BLaER1 (cell line): ENCODE results near the gene TMPRSS4.

Source experiments
- H3K27ac ChIP-seq: shearing (Covaris generic); formaldehyde crosslinking; 2 replicates; pipeline ENCODE4 v1.8.1; 2022
- H3K27me3 ChIP-seq: shearing (Covaris generic); formaldehyde crosslinking; 2 replicates; pipeline ENCODE4 v1.8.1; 2022
- H3K36me3 ChIP-seq: shearing (Covaris generic); formaldehyde crosslinking; 2 replicates; pipeline ENCODE4 v1.8.1; 2022
- H3K4me1 ChIP-seq: shearing (Covaris generic); formaldehyde crosslinking; 2 replicates; pipeline ENCODE4 v1.8.1; 2022
- H3K4me2 ChIP-seq: shearing (Covaris generic); formaldehyde crosslinking; 2 replicates; pipeline ENCODE4 v1.8.1; 2022
- H3K4me3 ChIP-seq: shearing (Covaris generic); formaldehyde crosslinking; 2 replicates; pipeline ENCODE4 v1.8.1; 2022
- H3K9ac ChIP-seq: shearing (Covaris generic); formaldehyde crosslinking; 2 replicates; pipeline ENCODE4 v1.8.1; 2022
- H3K9me3 ChIP-seq: shearing (Covaris generic); formaldehyde crosslinking; 2 replicates; pipeline ENCODE4 v1.8.1; 2022
- H4K20me1 ChIP-seq: shearing (Covaris generic); formaldehyde crosslinking; 2 replicates; pipeline ENCODE4 v1.8.1; 2022
- Cebpa-rat ChIP-seq: shearing (Covaris generic); IDR thresholded peaks from 2 replicates; pipeline ENCODE4 v1.8.1; 2022

The TMPRSS4 gene

GRCh38 chr11:118117790-118118601 lies 41.1 kb downstream of the TMPRSS4 start:
- no peaks in the 10 kb centered on the region for H3K27me3 ChIP-seq
- no peak for TF ChIP-seq Cebpa-rat
- peak overlapping the region; percentile 85 for H3K4me2 ChIP-seq

DNA sequence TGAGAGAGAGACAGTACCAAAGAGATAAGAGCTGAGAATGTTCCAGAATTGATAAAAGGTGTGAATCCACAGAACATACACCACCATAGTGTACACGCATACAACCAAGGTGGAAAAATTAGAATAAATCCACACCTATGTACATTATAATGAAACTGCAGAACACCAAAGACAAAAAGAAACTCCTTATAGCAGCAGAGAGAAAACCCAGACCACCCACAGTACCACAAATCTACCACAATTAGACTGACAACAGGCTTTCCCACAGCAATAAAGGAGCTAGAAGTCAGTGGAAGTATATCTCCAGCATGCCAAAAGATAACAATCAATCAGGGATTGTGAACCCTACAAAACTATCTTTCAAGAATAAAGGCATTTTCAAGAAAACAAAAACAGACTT lies 43.9 kb downstream of the TMPRSS4 start:
- Histone ChIP-seq H3K27me3 (no peaks in the 10 kb centered on the region), H3K4me2 (no peak overlapping the region), H3K9me3 (0 out of 2 replicates have a peak, but pooled peaks cover 9% of the 10 kb centered on the region), H3K27ac (no peak overlapping the region), H3K4me1 (peaks cover 37% of the 10 kb centered on the region), H3K9ac (no peak overlapping the region), H4K20me1 (no peaks in the 10 kb centered on the region), H3K4me3 (no peak overlapping the region), H3K36me3 (no peaks in the 10 kb centered on the region)
- TF ChIP-seq Cebpa-rat, result no peak

More at GRCh38 chr11:118117790-118118601, 41.1 kb downstream of the TMPRSS4 start:
- Histone ChIP-seq H3K36me3 (no peaks in the 10 kb centered on the region), H3K9me3 (0 out of 2 replicates have a peak, but pooled peaks cover 9% of the 10 kb centered on the region), H3K9ac (peak overlapping the region; percentile 51; the same call in 1 of the 2 replicates), H3K4me3 (no peak overlapping the region), H3K27ac (peak overlapping the region; percentile 48; the same call in 1 of the 2 replicates), H4K20me1 (no peaks in the 10 kb centered on the region), H3K4me1 (peaks cover 26% of the 10 kb centered on the region)

DNA sequence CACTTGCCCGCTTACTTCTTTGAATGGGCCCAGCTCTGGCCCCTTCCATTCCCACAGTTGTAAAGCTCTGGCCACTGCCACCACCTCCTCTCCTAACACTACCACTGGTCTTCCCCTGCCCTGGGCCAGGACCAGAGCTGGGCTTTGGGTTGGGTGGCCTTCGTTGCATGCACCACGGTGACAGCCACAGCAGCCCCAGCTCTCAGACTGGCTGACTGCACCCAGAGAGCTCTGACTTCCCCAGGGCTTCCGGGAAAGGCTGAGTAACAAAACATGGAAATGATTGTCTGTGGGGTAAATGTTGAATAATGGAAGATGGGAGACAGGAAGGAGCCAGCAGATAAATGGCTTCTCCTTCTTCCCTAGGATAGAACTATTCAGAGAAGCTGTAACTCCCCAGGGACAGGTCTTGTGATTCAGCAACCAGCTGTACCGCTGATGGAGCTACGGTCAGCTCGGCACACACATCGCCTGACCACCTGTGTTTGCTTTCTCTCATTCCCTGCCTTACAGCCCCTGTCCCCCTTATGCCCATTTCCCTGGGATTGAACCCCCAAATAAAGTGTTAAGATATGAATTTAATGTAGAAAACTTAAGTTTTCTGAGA lies 48.2 kb downstream of the TMPRSS4 start:
- H3K27me3 ChIP-seq, result no peaks in the 10 kb centered on the region
- H3K4me3 ChIP-seq, result no peak overlapping the region
- peak overlapping the region; percentile 48 for H3K4me2 ChIP-seq
- 0 out of 2 replicates have a peak, but pooled peaks cover 9% of the 10 kb centered on the region for H3K9me3 ChIP-seq
- H3K9ac ChIP-seq, result no peak overlapping the region
- H3K27ac ChIP-seq, result no peak overlapping the region
- TF ChIP-seq Cebpa-rat, result no peak
- H3K36me3 ChIP-seq, result no peaks in the 10 kb centered on the region
- no peaks in the 10 kb centered on the region for H4K20me1 ChIP-seq
- peaks cover 11% of the 10 kb centered on the region for H3K4me1 ChIP-seq

DNA sequence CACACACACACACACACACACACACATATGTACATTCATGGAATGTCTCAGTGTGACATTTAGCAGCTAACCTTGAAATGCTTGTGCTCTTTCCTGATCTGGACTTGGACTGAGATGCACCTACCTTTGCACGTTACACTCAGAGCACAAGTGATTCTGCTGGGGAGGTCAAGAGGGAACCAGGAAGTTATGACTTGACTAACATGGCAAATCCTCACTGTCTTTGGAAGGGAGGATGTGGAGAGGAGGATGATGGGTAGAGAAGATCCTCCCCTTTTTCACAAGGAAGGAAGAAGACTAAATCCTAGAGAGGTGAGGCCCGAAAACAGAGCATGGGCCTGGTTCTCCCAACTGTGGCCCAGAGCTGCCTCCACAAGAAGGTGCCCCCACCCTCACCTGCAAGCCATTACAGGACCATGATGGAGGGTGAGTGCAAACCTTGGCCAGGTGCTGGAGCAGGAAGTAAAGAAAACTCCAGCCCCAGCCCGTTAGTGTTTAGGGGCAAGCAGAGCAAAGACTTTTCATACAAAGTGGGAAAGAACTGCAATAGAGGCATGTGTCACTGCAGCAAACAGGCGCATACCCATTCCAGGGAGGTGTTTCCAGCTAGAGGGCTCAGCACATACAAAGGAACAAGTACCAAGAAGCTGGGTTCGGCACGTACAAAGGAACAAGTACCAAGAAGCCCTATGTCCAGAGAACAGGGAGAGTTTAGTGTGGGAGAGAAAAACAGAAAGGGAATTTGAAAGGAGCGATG lies 49.4 kb downstream of the TMPRSS4 start:
- H3K4me2 ChIP-seq, result no peak overlapping the region

GRCh38 chr11:118128310-118128709 lies 51.4 kb downstream of the TMPRSS4 start:
- Histone ChIP-seq H4K20me1 (no peaks in the 10 kb centered on the region), H3K4me1 (peaks cover 11% of the 10 kb centered on the region), H3K27me3 (no peaks in the 10 kb centered on the region), H3K9ac (no peak overlapping the region), H3K4me2 (no peak overlapping the region), H3K4me3 (no peak overlapping the region), H3K27ac (no peak overlapping the region), H3K36me3 (no peaks in the 10 kb centered on the region), H3K9me3 (no peaks in the 10 kb centered on the region)
- no peak for TF ChIP-seq Cebpa-rat

More for the DNA sequence above, 49.4 kb downstream of the TMPRSS4 start:
- no peak overlapping the region for H3K4me3 ChIP-seq
- H3K27ac ChIP-seq, result no peak overlapping the region
- no peaks in the 10 kb centered on the region for H4K20me1 ChIP-seq
- H3K4me1 ChIP-seq, result peaks cover 11% of the 10 kb centered on the region
- H3K9ac ChIP-seq, result no peak overlapping the region
- H3K9me3 ChIP-seq, result 0 out of 2 replicates have a peak, but pooled peaks cover 1% of the 10 kb centered on the region
- no peaks in the 10 kb centered on the region for H3K36me3 ChIP-seq
- no peaks in the 10 kb centered on the region for H3K27me3 ChIP-seq
- no peak for TF ChIP-seq Cebpa-rat

DNA sequence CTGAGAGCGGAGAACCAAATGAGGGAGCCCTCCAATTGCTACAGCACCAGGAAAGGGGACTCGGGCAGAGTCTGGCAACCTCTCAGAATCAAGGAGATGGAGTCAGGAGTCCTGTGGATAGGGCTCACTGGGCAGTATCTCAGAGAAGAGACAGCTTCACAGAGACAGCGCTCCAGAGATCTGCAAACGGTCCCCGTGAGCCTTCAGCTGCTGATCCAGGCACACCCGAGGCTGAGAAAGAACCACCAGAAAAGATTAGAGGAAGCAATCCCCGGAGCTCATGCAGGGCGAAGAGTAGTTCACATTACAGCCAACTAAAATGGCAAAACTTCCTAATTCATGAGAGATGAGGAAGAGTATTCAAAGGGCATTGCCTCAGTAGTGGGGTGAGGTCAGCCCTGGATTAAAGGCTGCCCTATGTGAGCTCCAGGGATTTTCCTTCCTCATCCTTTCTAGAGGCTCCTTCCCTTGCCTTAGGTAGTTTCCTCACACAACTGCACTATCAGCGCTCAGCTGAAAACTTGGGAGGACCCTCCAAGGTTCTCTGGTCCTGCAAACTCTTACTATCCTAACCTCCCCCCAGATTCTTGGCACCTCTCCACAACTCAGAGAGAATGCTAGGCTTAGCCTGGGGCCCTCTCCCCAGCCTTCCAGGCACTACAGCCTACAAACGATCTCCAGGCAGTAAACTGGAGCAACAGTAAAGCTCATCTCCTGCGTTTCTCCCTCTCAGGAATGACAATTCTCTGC lies 52.0 kb downstream of the TMPRSS4 start:
- no peak overlapping the region for H3K9ac ChIP-seq
- no peak overlapping the region for H3K4me3 ChIP-seq
- no peak for TF ChIP-seq Cebpa-rat
- no peak overlapping the region for H3K27ac ChIP-seq
- H3K36me3 ChIP-seq, result no peaks in the 10 kb centered on the region
- H3K4me2 ChIP-seq, result no peak overlapping the region
- H4K20me1 ChIP-seq, result no peaks in the 10 kb centered on the region
- H3K27me3 ChIP-seq, result no peaks in the 10 kb centered on the region
- no peaks in the 10 kb centered on the region for H3K9me3 ChIP-seq
- H3K4me1 ChIP-seq, result peaks cover 11% of the 10 kb centered on the region

- Histone ChIP-seq H3K27me3 (no peaks in the 10 kb centered on the region), H3K9ac (no peak overlapping the region), H3K36me3 (no peaks in the 10 kb centered on the region), H3K27ac (no peak overlapping the region), H4K20me1 (no peaks in the 10 kb centered on the region), H3K4me3 (no peak overlapping the region), H3K9me3 (no peaks in the 10 kb centered on the region), H3K4me2 (no peak overlapping the region), H3K4me1 (peaks cover 10% of the 10 kb centered on the region)
- no peak for TF ChIP-seq Cebpa-rat
These were observed 52.7 kb downstream of the TMPRSS4 start for GRCh38 chr11:118129471-118130172.

DNA sequence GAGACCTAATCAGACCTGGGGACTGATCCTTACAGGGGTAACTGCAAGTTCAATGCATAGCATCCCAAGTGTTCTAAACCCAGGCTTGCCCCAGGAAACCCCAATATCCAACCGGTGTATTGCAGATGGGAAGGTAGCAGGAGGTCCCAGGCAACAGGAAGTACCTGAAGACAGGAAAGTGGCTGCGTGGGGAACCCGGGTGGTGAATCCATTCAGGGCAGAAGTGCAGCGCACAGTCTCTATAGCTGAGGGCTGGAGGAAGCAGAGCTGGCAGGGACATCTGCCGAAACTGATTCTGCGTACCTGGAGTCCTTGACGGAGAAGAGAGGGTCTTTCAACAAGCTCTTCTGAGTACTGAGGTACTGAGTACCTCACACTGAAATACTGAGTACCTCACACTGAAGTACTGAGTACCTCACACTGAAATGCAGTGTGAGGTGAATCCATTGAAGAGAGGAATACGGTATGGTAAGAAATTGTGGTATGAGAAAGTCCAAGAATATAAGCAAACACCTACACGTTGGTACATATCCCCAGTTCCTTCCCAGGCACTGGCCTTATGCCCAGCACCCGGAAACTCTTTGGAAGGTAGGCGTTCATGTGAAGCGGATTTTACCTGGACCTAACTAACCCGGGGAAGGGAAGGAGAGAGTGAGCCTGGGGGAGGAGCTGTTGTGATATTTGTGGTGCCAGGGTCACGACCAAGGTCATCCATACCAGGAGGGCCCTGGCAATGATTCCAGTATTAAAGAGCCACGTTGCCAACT lies 55.7 kb downstream of the TMPRSS4 start:
- H3K4me2 ChIP-seq, result no peak overlapping the region
- no peak overlapping the region for H3K4me3 ChIP-seq
- no peaks in the 10 kb centered on the region for H4K20me1 ChIP-seq
- no peaks in the 10 kb centered on the region for H3K36me3 ChIP-seq
- H3K9me3 ChIP-seq, result no peaks in the 10 kb centered on the region
- no peak overlapping the region for H3K9ac ChIP-seq
- H3K4me1 ChIP-seq, result no peaks in the 10 kb centered on the region
- H3K27me3 ChIP-seq, result no peaks in the 10 kb centered on the region
- no peak for TF ChIP-seq Cebpa-rat
- no peak overlapping the region for H3K27ac ChIP-seq
